H9 (cell line): ENCODE measurements around the gene CNTD1. TPM values are rescaled to one million over a fixed set of nuclear protein-coding genes. Genes with fewer than 3 reads are reported as not detected.

ENCODE experiments used
- DNase-seq: peaks from one replicate; pipeline ENCODE4 v3.0.0-alpha.2; 2017
- H2AFZ ChIP-seq: one replicate; pipeline ENCODE4 v1.6.1; 2013; ENCODE audit warnings: mild to moderate bottlenecking, low read length, control low read depth, moderate library complexity
- H2AK5ac ChIP-seq: 2 replicates; pipeline ENCODE4 v1.6.1; 2013; ENCODE audit warnings: low read length, control low read depth, mixed read lengths; ENCODE audit not compliant: insufficient read length
- H2BK120ac ChIP-seq: one replicate; pipeline ENCODE4 v1.6.1; 2013; ENCODE audit warnings: low read depth, mild to moderate bottlenecking, low read length, control low read depth, inconsistent platforms; ENCODE audit not compliant: poor library complexity, severe bottlenecking
- H2BK12ac ChIP-seq: 2 replicates; pipeline ENCODE4 v1.6.1; 2013; ENCODE audit warnings: low read length, control low read depth, mixed read lengths, low read depth; ENCODE audit not compliant: insufficient read length
- H2BK15ac ChIP-seq: 2 replicates; pipeline ENCODE4 v1.6.1; 2013; ENCODE audit warnings: low read depth, low read length, control low read depth
- H2BK20ac ChIP-seq: one replicate; pipeline ENCODE4 v1.6.1; 2013; ENCODE audit warnings: low read depth, mild to moderate bottlenecking, low read length, control low read depth, inconsistent platforms; ENCODE audit not compliant: poor library complexity, severe bottlenecking
- H2BK5ac ChIP-seq: 2 replicates; pipeline ENCODE4 v1.6.1; 2013; ENCODE audit warnings: low read length, control low read depth, mixed read lengths; ENCODE audit not compliant: insufficient read length
- H3K14ac ChIP-seq: 2 replicates; pipeline ENCODE4 v1.6.1; 2013; ENCODE audit warnings: low read length, control low read depth; ENCODE audit not compliant: insufficient read depth
- H3K18ac ChIP-seq: 2 replicates; pipeline ENCODE4 v1.6.1; 2013; ENCODE audit warnings: low read depth, mild to moderate bottlenecking, mixed read lengths, low read length, control low read depth; ENCODE audit not compliant: insufficient read length
- H3K23ac ChIP-seq: 2 replicates; pipeline ENCODE4 v1.6.1; 2013; ENCODE audit warnings: low read length, control low read depth, mixed read lengths, low read depth; ENCODE audit not compliant: insufficient read length
- H3K23me2 ChIP-seq: 2 replicates; pipeline ENCODE4 v1.6.1; 2013; ENCODE audit warnings: low read depth, mild to moderate bottlenecking, mixed read lengths, low read length, control low read depth; ENCODE audit not compliant: insufficient read length, poor library complexity, severe bottlenecking
- H3K27ac ChIP-seq: 2 replicates; pipeline ENCODE4 v1.5.1; 2013; ENCODE audit warnings: low read length, control low read depth, mixed read lengths, low read depth; ENCODE audit not compliant: insufficient read length
- H3K27me3 ChIP-seq: 2 replicates; pipeline ENCODE4 v1.6.1; 2013; ENCODE audit warnings: low read length, control low read depth, inconsistent platforms; ENCODE audit not compliant: insufficient read depth
- H3K4ac ChIP-seq: 2 replicates; pipeline ENCODE4 v1.6.1; 2013; ENCODE audit warnings: low read depth, mild to moderate bottlenecking, control low read depth, inconsistent platforms, low read length, moderate library complexity
- H3K4me1 ChIP-seq: 2 replicates; pipeline ENCODE4 v1.6.1; 2013; ENCODE audit warnings: low read length, control low read depth, inconsistent platforms; ENCODE audit not compliant: insufficient read depth
- H3K4me2 ChIP-seq: 2 replicates; pipeline ENCODE4 v1.6.1; 2013; ENCODE audit warnings: low read length, control low read depth, mixed read lengths; ENCODE audit not compliant: insufficient read length, insufficient read depth
- H3K56ac ChIP-seq: 2 replicates; pipeline ENCODE4 v1.6.1; 2013; ENCODE audit warnings: low read depth, mild to moderate bottlenecking, mixed read lengths, low read length, control low read depth; ENCODE audit not compliant: insufficient read length
- H3K79me1 ChIP-seq: 2 replicates; pipeline ENCODE4 v1.6.1; 2013; ENCODE audit warnings: low read depth, mild to moderate bottlenecking, moderate library complexity, low read length, control low read depth, inconsistent platforms; ENCODE audit not compliant: insufficient read depth, poor library complexity, severe bottlenecking
- H3K79me2 ChIP-seq: 2 replicates; pipeline ENCODE4 v1.6.1; 2013; ENCODE audit warnings: low read length, control low read depth, inconsistent platforms; ENCODE audit not compliant: insufficient read depth
- H3K9ac ChIP-seq: 2 replicates; pipeline ENCODE4 v1.6.1; 2013; ENCODE audit warnings: low read length, control low read depth, mixed read lengths; ENCODE audit not compliant: insufficient read length; ENCODE audit errors: extremely low read depth
- H3K9me3 ChIP-seq: one replicate; pipeline ENCODE4 v1.6.1; 2013; ENCODE audit warnings: low read depth, low read length, inconsistent platforms; ENCODE audit not compliant: control insufficient read depth
- H3T11ph ChIP-seq: one replicate; pipeline ENCODE4 v1.6.1; 2013; ENCODE audit warnings: mild to moderate bottlenecking, low read length, control low read depth, inconsistent platforms
- H4K20me1 ChIP-seq: one replicate; pipeline ENCODE4 v1.6.1; 2013; ENCODE audit not compliant: control insufficient read depth, insufficient read length, insufficient read depth
- H4K5ac ChIP-seq: 2 replicates; pipeline ENCODE4 v1.6.1; 2013; ENCODE audit warnings: low read depth, mild to moderate bottlenecking, mixed read lengths, low read length, control low read depth; ENCODE audit not compliant: insufficient read length
- H4K8ac ChIP-seq: replicated peaks from 2 replicates; pipeline ENCODE4 v1.6.1; 2013; ENCODE audit warnings: low read length, control low read depth, mixed read lengths, low read depth; ENCODE audit not compliant: insufficient read length
- H4K91ac ChIP-seq: 2 replicates; pipeline ENCODE4 v1.6.1; 2013; ENCODE audit warnings: low read depth, mild to moderate bottlenecking, moderate library complexity, mixed read lengths, low read length, control low read depth; ENCODE audit not compliant: insufficient read length
- H3K27ac Mint-ChIP-seq, 3 experiments: 2 replicates in 2 of 3; 3 replicates in 1 of 3; pipeline ENCODE4 v1.8.0; 2020 to 2021; ENCODE audit warnings: mixed read lengths in 3 of 3, mild to moderate bottlenecking in 1 of 3, moderate library complexity in 1 of 3
- H3K27me3 Mint-ChIP-seq: 2 replicates; pipeline ENCODE4 v1.8.0; 2021; ENCODE audit warnings: low read depth, mild to moderate bottlenecking, moderate library complexity, mixed read lengths
- H3K36me3 Mint-ChIP-seq, 3 experiments: 2 replicates in 2 of 3; 3 replicates in 1 of 3; pipeline ENCODE4 v1.8.0; 2020 to 2021; ENCODE audit warnings: low read depth in 3 of 3, mixed read lengths in 3 of 3; ENCODE audit not compliant: insufficient read depth in 1 of 3
- H3K4me1 Mint-ChIP-seq, 2 experiments: 2 replicates each; pipeline ENCODE4 v1.8.0; 2020; ENCODE audit warnings: mixed read lengths in 2 of 2
- H3K4me3 Mint-ChIP-seq, 2 experiments: 2 replicates in 1 of 2; 3 replicates in 1 of 2; pipeline ENCODE4 v1.8.0; 2020 to 2021; ENCODE audit warnings: mild to moderate bottlenecking in 2 of 2, mixed read lengths in 2 of 2, moderate library complexity in 1 of 2
- H3K9me3 Mint-ChIP-seq, 2 experiments: 2 replicates in 1 of 2; 3 replicates in 1 of 2; pipeline ENCODE4 v1.8.0; 2020; ENCODE audit warnings: mild to moderate bottlenecking in 2 of 2, mixed read lengths in 2 of 2, moderate library complexity in 1 of 2
- WGBS: extraction: QIAGEN DNeasy Blood & Tissue Kit; methylation state at CpG from one replicate; pipeline ENCODE4 v1.1.7; 2013; ENCODE audit warnings: missing lambda C conversion rate, low lambda C conversion rate, mixed read lengths; ENCODE audit not compliant: insufficient read length; ENCODE audit errors: extremely low coverage; 5-methylcytosine and 5-hydroxymethylcytosine counted together
- total RNA-seq: library from RNA; stranded (reverse); gene quantifications from 2 replicates; pipeline ENCODE4 v1.2.1, GENCODE V29; 2021
- TF ChIP-seq, protein P1 (sequence below): fragments of 200-600 bp; sonication (generic); conservative IDR thresholded peaks from 3 replicates; pipeline ENCODE4 v1.8.0; 2021; ENCODE audit warnings: antibody characterized with exemption, mild to moderate bottlenecking

CNTD1 gene
- total RNA-seq, 1 experiment from 2014 or later, result not detected

- H2BK12ac ChIP-seq, result no peak overlapping the region
- no peak overlapping the region for H2BK5ac ChIP-seq
- no peak overlapping the region for H2AK5ac ChIP-seq
- H3K14ac ChIP-seq, result no peak overlapping the region
- no CpG with 5 or more reads among the region's 10 CpGs for WGBS
- no peak overlapping the region for H2AFZ ChIP-seq
- peaks cover 6 to 7% of the 10 kb centered on the region in 2 experiments for H3K4me1 Mint-ChIP-seq
- peak overlapping the region; percentile 86 for H3K9ac ChIP-seq
- no peak overlapping the region for H4K5ac ChIP-seq
- no peaks in the 10 kb centered on the region for H3K9me3 ChIP-seq
- H3K36me3 Mint-ChIP-seq, result peaks cover 5 to 24% (median 20%) of the 10 kb centered on the region in 3 experiments; a peak in 6 of 7 replicates
- no peaks in the 10 kb centered on the region for H3K79me2 ChIP-seq
- no peaks in the 10 kb centered on the region for H3K79me1 ChIP-seq
- H2BK120ac ChIP-seq, result no peak overlapping the region
- no peak overlapping the region for H3K4ac ChIP-seq
- no peak overlapping the region for H4K8ac ChIP-seq
- H2BK15ac ChIP-seq, result no peak overlapping the region
- H3K27me3 Mint-ChIP-seq, result peaks cover 30% of the 10 kb centered on the region
- H3K23ac ChIP-seq, result no peak overlapping the region
- H3K18ac ChIP-seq, result no peak overlapping the region
- no peak overlapping the region for H2BK20ac ChIP-seq
- H3K23me2 ChIP-seq, result no peaks in the 10 kb centered on the region
- no peaks in the 10 kb centered on the region for H4K20me1 ChIP-seq
- no peaks in the 10 kb centered on the region; the same call in 1 of the 2 replicates for H3K4me1 ChIP-seq
- H4K91ac ChIP-seq, result no peak overlapping the region
- TF ChIP-seq, protein P1, sequence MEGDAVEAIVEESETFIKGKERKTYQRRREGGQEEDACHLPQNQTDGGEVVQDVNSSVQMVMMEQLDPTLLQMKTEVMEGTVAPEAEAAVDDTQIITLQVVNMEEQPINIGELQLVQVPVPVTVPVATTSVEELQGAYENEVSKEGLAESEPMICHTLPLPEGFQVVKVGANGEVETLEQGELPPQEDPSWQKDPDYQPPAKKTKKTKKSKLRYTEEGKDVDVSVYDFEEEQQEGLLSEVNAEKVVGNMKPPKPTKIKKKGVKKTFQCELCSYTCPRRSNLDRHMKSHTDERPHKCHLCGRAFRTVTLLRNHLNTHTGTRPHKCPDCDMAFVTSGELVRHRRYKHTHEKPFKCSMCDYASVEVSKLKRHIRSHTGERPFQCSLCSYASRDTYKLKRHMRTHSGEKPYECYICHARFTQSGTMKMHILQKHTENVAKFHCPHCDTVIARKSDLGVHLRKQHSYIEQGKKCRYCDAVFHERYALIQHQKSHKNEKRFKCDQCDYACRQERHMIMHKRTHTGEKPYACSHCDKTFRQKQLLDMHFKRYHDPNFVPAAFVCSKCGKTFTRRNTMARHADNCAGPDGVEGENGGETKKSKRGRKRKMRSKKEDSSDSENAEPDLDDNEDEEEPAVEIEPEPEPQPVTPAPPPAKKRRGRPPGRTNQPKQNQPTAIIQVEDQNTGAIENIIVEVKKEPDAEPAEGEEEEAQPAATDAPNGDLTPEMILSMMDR, result no peak
- H3K56ac ChIP-seq, result no peak overlapping the region
- H3K27ac ChIP-seq, result no peak overlapping the region
- peak overlapping the region in 2 of 3 experiments; percentile 52 to 83; a peak in 3 of 7 replicates for H3K27ac Mint-ChIP-seq
- H3K4me3 Mint-ChIP-seq, result peak overlapping the region; percentile 92
- DNase-seq, result no peak
- no peaks in the 10 kb centered on the region for H3K27me3 ChIP-seq
- H3K4me2 ChIP-seq, result peak overlapping the region; percentile 70
- H3K9me3 Mint-ChIP-seq, result peaks cover 5 to 8% of the 10 kb centered on the region in 2 experiments
- H3T11ph ChIP-seq, result no peak overlapping the region
Measured at GRCh38 chr17:42798011-42798382, 664 bp upstream of the CNTD1 start.
